Pancreas (tissue), 10 donors: ENCODE measurements around the gene BAHCC1. TPM values are rescaled to one million over a fixed set of nuclear protein-coding genes. Genes with fewer than 3 reads are reported as not detected.

Experiments used
- ATAC-seq, 4 donors: fragments of 200-7000 bp; cut with Tn5 transposase; one replicate each; pipeline versions ENCODE4 v1.8.0 to v1.9.1; 2020; ENCODE audit warnings: mild to moderate bottlenecking in 4 of 4, moderate library complexity in 4 of 4
- DNase-seq, 6 donors: peaks; one replicate each; pipeline ENCODE4 v3.0.0-alpha.2; 2020
- FAIRE-seq: peaks from 2 replicates; lab custom pipeline; 2012; peaks lifted over from hg19 to GRCh38; lab: Jason Lieb, UNC
- H3K27ac ChIP-seq, 4 donors: fragments of 200-600 bp; sonication (generic); 1 replicate in 3 of 4; 2 replicates in 1 of 4; pipeline versions ENCODE4 v1.5.0 to v1.8.0; 2020
- H3K27me3 ChIP-seq, 4 donors: fragments of 200-600 bp; one replicate each; pipeline ENCODE4 v1.8.0; 2021
- H3K36me3 ChIP-seq, 3 donors: fragments of 200-600 bp; sonication (generic) in 1 of 3; one replicate each; pipeline versions ENCODE4 v1.5.0 to v1.8.0; 2020 to 2021
- H3K4me1 ChIP-seq, 3 donors: fragments of 200-600 bp; one replicate each; pipeline ENCODE4 v1.8.0; 2021
- H3K4me3 ChIP-seq, 4 donors: fragments of 200-600 bp; sonication (generic) in 2 of 4; one replicate each; pipeline versions ENCODE4 v1.5.0 to v1.8.0; 2020 to 2021
- H3K9me3 ChIP-seq, 4 donors: fragments of 200-600 bp; one replicate each; pipeline ENCODE4 v1.8.0; 2021
- CTCF ChIP-seq, 4 donors: fragments of 200-600 bp; sonication (generic) in 3 of 4; IDR thresholded peaks; one replicate each; pipeline versions ENCODE4 v1.5.0 to v1.8.0; 2021; ENCODE audit warnings: antibody characterized with exemption in 4 of 4
- WGBS, 2 donors: extraction: QIAGEN DNeasy Blood & Tissue Kit; methylation state at CpG; one replicate each; pipeline ENCODE4 v1.1.7; 2013; 5-methylcytosine and 5-hydroxymethylcytosine counted together
- intact Hi-C, 3 donors: fragments of 100-400 bp; cut with DNase I; formaldehyde crosslinking; loops; one replicate each; pipeline versions ENCODE4 v1.11.1 to v1.14.2; 2022
- polyA plus RNA-seq, 2 donors: library from polyadenylated mRNA; stranded (reverse); fragments of 200-250 nt; gene quantifications; one replicate each; pipeline ENCODE4 v1.2.3, GENCODE V29; 2013
- total RNA-seq, 6 donors: library from RNA; stranded (reverse); fragmentation: NEBNext Ultra II Directional in 4 of 6; extraction: Animal tissue kit (Norgen Biotek cat#: 25700) in 4 of 6; gene quantifications; one replicate each; pipeline versions ENCODE4 v1.2.1 to v1.2.4, GENCODE V29; 2021 to 2023
- donor health status: healthy with polysubstance abuse.
- donor health status: DM: no; HTN: no; CAD: no; lungs with moderate emphysema.
- donor health status: DM: no; HTN: no; CAD: no.
- donor health status: control.
- donor health status: control.
- donor health status: Bipolar disorder and iron deficiency.
- donor health status: DM: yes; HTN: yes; CAD: no.
- donor health status: DM: no; HTN: no; CAD: no.
- donor health status: DM: no; HTN: no; CAD: no.
- donor health status: DM: yes; HTN: yes; CAD: no.

BAHCC1 gene
- total and polyA plus RNA-seq, 8 donors, result 8.0 to 24.1 (median 10.5) TPM

- no peaks in the 10 kb centered on the region for H3K27me3 ChIP-seq
- H3K9me3 ChIP-seq, result no peaks in the 10 kb centered on the region
- ATAC-seq (peak in 2 of 4 donors; percentile 2 to 34), DNase-seq (peak in 4 of 6 donors; percentile 49 to 63 (median 56)), FAIRE-seq (no peak)
- TF ChIP-seq CTCF (IDR thresholded peaks at IDR 0.05), result no peak
- peaks cover 0 to 17% (median 11%) of the 10 kb centered on the region in 3 donors for H3K4me1 ChIP-seq
- intact Hi-C loops, result loop anchor here in 2 of 3 donors (5.0 to 10.0 kb wide), 4 partner anchors 78 to 228 kb away; no protein-coding TSS in a partner anchor
- H3K27ac ChIP-seq, result peak overlapping the region in 2 of 4 donors; percentile 43 to 62
- H3K36me3 ChIP-seq, result no peaks in the 10 kb centered on the region
- WGBS, 2 donors, result 44 to 83% methylated on average over 11 of the region's 11 CpGs
- peak overlapping the region in 1 of 4 donors; percentile 43 for H3K4me3 ChIP-seq
Observed at GRCh38 chr17:81482673-81483072, 87.4 kb downstream of the BAHCC1 start.

GRCh38 chr17:81483085-81483861, 88.0 kb downstream of the BAHCC1 start:
- intact Hi-C loops, result loop anchor here in 2 of 3 donors (5.0 to 10.0 kb wide), 4 partner anchors 78 to 228 kb away; no protein-coding TSS in a partner anchor
- no peak for TF ChIP-seq CTCF (IDR thresholded peaks at IDR 0.05)

GRCh38 chr17:81483862-81484194, 88.6 kb downstream of the BAHCC1 start:
- Histone ChIP-seq H3K9me3 (no peaks in the 10 kb centered on the region), H3K36me3 (no peaks in the 10 kb centered on the region), H3K4me3 (peak overlapping the region in 3 of 4 donors; percentile 23 to 45 (median 43)), H3K4me1 (peaks cover 5 to 20% (median 11%) of the 10 kb centered on the region in 3 donors), H3K27ac (peak overlapping the region; percentile 43 to 62 (median 48)), H3K27me3 (no peaks in the 10 kb centered on the region)
- 18 to 47% methylated on average over 31 to 32 of the region's 32 CpGs for WGBS, 2 donors
- no peak for TF ChIP-seq CTCF (IDR thresholded peaks at IDR 0.05)
- DNase-seq (peak in 4 of 6 donors; percentile 46 to 86 (median 71)), ATAC-seq (peak; percentile 0 to 2 (median 1)), FAIRE-seq (no peak)
- intact Hi-C loops, result loop anchor here in 2 of 3 donors (5.0 to 10.0 kb wide), 4 partner anchors 79 to 229 kb away; no protein-coding TSS in a partner anchor

More at GRCh38 chr17:81483085-81483861, 88.0 kb downstream of the BAHCC1 start:
- Histone ChIP-seq H3K27ac (peak overlapping the region; percentile 43 to 62 (median 48)), H3K4me1 (peaks cover 0 to 17% (median 11%) of the 10 kb centered on the region in 3 donors), H3K9me3 (no peaks in the 10 kb centered on the region), H3K27me3 (no peaks in the 10 kb centered on the region), H3K36me3 (no peaks in the 10 kb centered on the region), H3K4me3 (peak overlapping the region in 3 of 4 donors; percentile 23 to 45 (median 43))
- FAIRE-seq (no peak), DNase-seq (peak; percentile 84 to 92 (median 88)), ATAC-seq (peak; percentile 64 to 77 (median 71))
- 36 to 82% methylated on average over 27 to 29 of the region's 29 CpGs for WGBS, 2 donors

GRCh38 chr17:81484195-81484979, 89.1 kb downstream of the BAHCC1 start:
- Histone ChIP-seq H3K27me3 (no peaks in the 10 kb centered on the region), H3K27ac (peak overlapping the region in 2 of 4 donors; percentile 44 to 62), H3K4me1 (peaks cover 5 to 21% (median 11%) of the 10 kb centered on the region in 3 donors), H3K4me3 (peak overlapping the region in 3 of 4 donors; percentile 23 to 45 (median 43)), H3K36me3 (no peaks in the 10 kb centered on the region), H3K9me3 (no peaks in the 10 kb centered on the region)
- WGBS, 2 donors, result 6% methylated on average over 60 of the region's 60 CpGs
- ATAC-seq, result peak; percentile 78 to 83 (median 80)
- no peak for FAIRE-seq
- TF ChIP-seq CTCF (IDR thresholded peaks at IDR 0.05), result peak; percentile 98 to 99 (median 99)
- peak; percentile 89 to 97 (median 94) for DNase-seq
- intact Hi-C loops, result loop anchor here in 2 of 3 donors (5.0 to 10.0 kb wide), 4 partner anchors 80 to 230 kb away; no protein-coding TSS in a partner anchor
